GM04503 (cell line): ENCODE data around the gene HHATL.

Source experiments
- DNase-seq: peaks from one replicate; pipeline ENCODE4 v3.0.0-alpha.2; 2012; ENCODE audit warnings: low read depth

The HHATL gene

DNA sequence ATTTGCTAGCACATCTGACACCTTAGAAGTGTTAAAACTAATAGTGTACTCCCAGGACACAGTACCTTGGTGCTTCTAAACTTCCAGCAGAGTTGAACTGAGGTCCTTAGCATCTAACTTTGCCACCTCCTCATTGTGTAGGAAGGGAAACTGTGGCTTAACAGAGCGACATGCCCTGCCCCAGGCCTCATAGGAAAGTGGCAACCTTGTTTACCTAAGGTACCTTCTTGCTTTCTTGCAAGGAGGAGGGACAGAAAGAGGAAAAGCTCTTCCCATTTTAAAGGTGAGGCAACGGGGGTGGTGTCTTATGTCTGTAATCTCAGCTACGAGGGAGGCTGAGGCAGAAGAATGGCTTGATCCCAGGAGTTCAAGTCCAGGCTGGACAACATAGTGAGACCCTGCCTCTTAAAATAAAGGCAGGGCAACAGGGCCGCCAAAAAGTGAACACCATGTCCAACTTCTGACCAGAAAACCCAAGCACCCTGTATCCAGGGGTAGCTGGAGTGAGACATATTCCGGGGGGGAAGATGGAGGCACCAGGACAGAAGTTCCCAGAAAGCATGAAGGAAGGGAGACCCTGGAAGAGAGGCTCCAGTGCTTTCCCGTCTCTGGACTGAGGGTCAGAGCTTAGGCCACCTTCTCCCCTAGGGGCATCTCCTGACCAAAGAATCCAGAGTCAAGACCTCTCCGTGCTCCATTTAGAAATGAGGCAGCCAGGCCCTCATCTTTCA, 17.8 kb downstream of the HHATL start:
- no peak for DNase-seq

GRCh38 chr3:42683875-42684598, 18.6 kb downstream of the HHATL start:
- peak; percentile 74 for DNase-seq

GRCh38 chr3:42682301-42683070, 20.1 kb downstream of the HHATL start:
- DNase-seq = no peak

DNA sequence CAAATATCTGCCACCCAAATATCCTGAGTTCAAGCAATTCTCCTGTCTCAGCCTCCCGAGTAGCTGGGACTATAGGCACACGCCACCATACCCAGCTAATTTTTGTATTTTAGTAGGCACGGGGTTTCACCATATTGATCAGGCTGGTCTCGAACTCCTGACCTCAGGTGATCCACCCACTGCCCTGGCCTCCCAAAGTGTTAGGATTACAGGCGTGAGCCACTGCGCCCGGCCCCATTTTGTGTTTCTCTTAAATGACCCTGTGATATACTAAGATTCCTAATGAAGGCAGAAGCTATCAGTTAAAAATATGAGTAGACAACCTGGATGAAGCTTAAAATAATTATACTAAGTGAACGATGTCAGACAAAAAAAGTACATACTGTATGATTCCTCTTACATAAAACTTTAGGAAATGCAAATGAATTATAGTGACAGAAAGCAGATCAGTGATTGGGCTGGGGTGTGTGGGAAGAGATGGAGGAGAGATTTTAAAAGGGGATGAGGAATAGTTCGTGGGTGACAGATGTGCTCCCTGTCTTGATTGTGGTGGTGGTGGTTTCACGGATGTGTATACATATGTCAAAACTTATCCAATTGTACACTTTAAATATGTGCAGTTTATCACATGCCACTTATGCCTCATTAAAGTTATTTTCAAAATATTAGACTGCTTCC, 21.1 kb downstream of the HHATL start:
- no peak for DNase-seq

- DNase-seq = no peak
Measured at GRCh38 chr3:42680806-42681205, 21.8 kb downstream of the HHATL start.

DNA sequence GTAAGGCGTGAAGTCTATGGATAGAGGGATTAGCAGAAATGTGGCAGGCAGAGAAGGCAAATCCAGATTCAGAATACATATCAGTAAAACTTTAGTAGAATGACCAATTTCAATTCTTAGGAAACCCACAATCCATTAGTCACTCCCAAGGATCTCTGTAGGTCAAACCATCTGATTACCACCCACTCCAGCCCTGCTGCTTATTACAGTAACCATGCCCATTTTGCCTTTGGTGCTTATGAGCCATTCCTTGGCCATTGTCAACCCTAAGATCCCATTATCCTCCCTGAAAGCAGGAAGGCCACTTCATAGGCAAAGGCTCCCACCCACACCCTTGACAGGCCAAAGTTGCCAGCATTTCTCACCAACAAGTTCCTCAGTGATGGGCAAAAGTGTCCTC, 22.3 kb downstream of the HHATL start:
- no peak for DNase-seq

DNA sequence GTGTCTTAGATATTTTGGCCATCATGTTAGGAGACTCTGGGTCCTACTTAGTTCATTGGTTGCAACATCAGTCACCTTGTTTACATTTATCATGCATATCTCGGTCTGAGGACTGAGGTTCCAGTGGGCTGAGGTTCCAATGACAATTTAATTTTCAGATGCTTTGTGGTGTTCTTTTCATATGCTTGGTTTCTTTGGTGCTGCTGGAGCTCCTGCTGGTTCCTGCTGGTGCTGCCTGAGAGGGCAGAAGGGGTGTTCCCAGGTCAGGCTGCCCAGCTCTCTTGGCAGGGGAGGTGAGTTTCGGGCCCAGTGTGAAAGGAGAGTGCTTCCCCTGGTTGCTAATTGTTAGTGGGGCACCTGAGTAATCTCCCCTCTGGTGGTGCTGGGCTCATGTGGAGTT, 24.2 kb downstream of the HHATL start:
- no peak for DNase-seq

DNA sequence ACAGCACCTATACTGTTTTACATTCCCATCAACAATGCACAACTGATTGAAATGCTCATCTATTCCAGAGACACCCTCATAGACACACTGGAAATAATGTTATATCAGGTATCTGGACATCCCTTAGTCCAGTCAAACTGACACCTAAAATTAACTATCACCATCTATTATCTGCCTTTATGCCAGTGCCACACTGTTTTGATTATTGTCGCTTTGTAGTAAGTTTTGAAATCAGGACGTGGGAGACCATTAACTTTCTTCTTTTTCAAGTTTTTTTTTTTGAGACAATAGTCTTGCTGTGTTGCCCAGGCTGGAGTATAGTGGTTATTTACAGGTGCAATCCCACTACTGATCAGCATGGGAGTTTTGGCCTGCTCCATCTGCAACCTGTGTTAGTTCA, 26.7 kb downstream of the HHATL start:
- no peak for DNase-seq

- no peak for DNase-seq
Measured at GRCh38 chr3:42674146-42674545, 28.5 kb downstream of the HHATL start.

DNA sequence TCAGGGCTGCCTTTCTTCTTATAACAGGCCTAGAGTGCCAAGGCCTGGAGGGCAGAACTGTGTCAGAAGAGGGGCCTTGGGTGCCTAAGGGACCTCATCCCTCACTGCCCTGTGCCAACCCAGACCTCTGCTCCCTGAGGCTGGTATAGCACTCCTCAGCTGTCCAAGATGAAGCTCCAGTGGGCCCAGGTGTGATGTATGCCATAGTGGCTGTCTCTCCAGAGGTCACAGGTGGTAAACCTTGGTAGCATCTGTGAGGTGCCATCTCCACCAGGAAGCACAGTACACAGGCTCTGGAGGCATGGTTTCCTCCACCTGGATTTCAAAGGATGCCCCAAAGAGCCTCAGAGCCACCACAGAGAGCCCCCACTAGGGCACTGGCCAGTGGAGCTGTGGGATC, 29.5 kb downstream of the HHATL start:
- no peak for DNase-seq

GRCh38 chr3:42672515-42672914, 30.1 kb downstream of the HHATL start:
- DNase-seq = no peak

DNA sequence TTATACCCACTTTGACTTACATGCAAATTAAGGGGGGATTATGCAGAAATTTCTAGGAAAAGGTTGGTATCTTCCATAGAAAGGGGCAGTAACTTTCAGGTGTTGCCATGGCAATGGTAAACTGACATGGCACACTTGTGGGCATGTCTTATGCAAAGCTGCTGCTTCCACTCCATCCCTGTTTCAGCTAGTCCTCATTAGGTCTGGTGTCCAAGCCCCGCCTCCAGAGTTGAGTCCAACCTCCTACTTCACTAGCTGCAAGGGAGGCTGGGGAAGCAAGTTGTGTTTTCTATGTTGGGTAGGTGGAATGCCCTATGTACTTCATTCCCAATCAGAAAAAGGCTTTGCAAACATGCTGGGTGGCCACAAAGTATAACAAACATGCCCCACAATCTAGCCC, 31.9 kb downstream of the HHATL start:
- no peak for DNase-seq

- DNase-seq = no peak
Measured at GRCh38 chr3:42670051-42670576, 32.5 kb downstream of the HHATL start.

GRCh38 chr3:42668793-42669217, 33.8 kb downstream of the HHATL start:
- DNase-seq = no peak

DNA sequence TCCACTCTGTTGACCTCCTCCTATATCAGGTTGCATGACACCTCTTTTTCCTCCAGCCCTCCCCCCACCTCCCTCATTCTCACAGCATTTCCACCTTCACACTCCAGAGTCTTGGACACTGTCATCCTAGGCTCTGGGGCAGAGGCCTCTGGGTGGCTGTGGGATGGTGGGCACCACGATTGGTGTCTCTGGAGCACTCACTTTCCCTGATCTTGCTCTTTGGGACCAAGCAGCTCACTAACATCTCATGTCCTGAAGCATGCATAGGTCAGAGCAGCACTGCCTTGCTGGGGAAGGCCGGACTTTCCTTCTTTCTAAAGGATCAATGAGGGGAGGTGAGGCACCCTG, 34.2 kb downstream of the HHATL start:
- no peak for DNase-seq

- no peak for DNase-seq
Measured at GRCh38 chr3:42667523-42668412, 34.8 kb downstream of the HHATL start.

DNA sequence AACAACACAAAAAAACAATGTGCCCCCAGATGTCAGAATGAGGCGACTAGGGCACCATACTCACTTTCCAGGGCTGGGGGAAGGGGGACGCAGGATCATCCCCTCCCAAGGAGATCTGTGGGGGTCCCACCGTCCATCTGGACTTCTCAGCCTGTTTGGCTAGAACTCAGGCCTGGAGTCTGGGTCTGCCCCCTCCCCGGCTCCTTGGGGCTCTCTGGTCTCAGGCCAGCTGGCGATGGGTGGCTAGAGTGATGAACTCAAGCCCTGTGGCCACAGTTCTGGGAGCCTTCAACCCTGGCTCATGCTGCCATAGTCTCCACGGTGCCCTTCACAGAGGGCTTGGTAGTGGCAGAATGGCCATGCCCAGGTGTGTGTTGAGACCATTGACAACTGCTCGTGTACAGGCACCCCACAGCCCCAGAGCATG, 35.5 kb downstream of the HHATL start:
- no peak for DNase-seq

GRCh38 chr3:42666577-42666998, 36.0 kb downstream of the HHATL start:
- no peak for DNase-seq

DNA sequence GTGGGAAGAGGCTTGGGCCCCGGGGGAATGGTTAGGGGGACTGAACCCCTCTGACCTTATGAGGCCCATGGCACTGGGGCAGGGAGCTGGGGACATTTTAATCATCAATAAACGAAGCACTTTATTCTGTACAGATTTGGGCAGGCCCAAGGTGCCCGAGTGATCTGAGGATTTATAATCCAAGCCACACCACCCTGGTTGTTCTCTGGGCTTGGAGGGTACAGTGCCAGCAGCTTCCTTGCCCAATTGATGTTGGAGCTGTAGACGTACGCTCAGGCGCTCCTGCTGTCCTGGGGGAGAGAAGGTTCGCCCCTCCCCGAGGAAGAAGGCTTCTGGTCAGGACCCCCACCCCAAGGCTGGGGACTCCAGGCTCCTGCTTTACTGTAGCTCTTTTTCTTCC, 36.6 kb downstream of the HHATL start:
- no peak for DNase-seq

GRCh38 chr3:42665050-42665878, 37.3 kb downstream of the HHATL start:
- DNase-seq = no peak
